Measurements from ENCODE around the gene RNF180. TPM values are rescaled to one million over a fixed set of nuclear protein-coding genes. Genes with fewer than 3 reads are reported as not detected.

RNF180 gene
- total and polyA plus RNA-seq, 2 donors (not counting 1 experiment from before 2014, with no cell fraction given) = not detected

DNA sequence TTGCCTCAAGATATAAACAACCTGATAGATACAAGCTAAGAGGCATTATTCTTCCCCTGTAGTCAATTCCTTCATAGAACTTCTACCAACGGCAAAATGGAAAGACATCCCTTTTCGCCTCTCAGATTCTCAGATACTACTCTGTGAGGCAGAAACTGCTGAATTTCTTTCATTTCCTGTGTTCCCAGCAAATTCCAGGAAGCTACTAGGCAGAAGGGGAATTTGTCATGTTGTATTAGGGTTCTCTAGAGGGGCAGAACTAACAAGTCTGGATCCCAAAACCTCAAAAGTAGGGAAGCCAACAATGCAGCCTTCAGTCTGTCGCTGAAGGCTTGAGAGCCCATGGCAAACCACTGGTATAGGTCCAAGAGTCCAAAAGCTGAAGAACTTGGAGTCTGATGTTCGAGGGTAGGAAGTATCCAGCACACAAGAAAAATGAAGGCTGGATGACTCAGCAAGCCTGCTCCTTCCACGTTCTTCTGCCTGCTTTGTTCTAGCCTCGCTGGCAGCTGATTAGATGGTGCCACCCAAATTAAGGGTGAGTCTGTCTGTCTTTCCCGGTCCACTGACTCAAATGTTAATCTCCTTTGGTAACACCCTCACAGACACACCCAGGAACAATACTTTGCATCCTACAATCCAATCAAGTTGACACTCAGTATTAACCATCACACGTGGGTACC is 15.2 kb downstream of the RNF180 start:
- no peak for ATAC-seq (ENCODE audit: low read depth)
- Histone ChIP-seq H4K20me1 (ENCODE audit: control insufficient read depth, insufficient read depth, low read length, poor library complexity, severe bottlenecking) (no peaks in the 10 kb centered on the region), H3K27ac (ENCODE audit: low read length in 2 of 2) (no peak overlapping the region), H3K4me3 (ENCODE audit: control extremely low read depth in 1 of 5, extremely low read depth in 1 of 5, insufficient read depth in 1 of 5, low read depth in 2 of 5, low read length in 4 of 5) (no peak overlapping the region), H2AFZ (ENCODE audit: insufficient read depth, low read depth, low read length, poor library complexity, severe bottlenecking) (no peak overlapping the region), H3K4me2 (replicated peaks; ENCODE audit: low read depth, low read length, poor library complexity, severe bottlenecking) (no peak overlapping the region), H3K27me3 (replicated peaks in 1 of 4; ENCODE audit: control extremely low read depth in 1 of 4, control insufficient read depth in 3 of 4, insufficient read depth in 4 of 4, low read length in 3 of 4) (no peaks in the 10 kb centered on the region), H3K79me2 (ENCODE audit: control insufficient read depth, insufficient read depth, low read length) (no peaks in the 10 kb centered on the region), H3K9ac (ENCODE audit: low read length) (no peak overlapping the region), H3K4me1 (ENCODE audit: control insufficient read depth in 2 of 2, insufficient read depth in 2 of 2, low read length in 2 of 2) (no peaks in the 10 kb centered on the region), H3K9me3 (ENCODE audit: control extremely low read depth in 1 of 3, control insufficient read depth in 2 of 3, insufficient read depth in 1 of 3, low read length in 2 of 3) (no peaks in the 10 kb centered on the region), H3K36me3 (replicated peaks in 1 of 2; ENCODE audit: control extremely low read depth in 1 of 2, control insufficient read depth in 1 of 2, extremely low read depth in 1 of 2, insufficient read depth in 2 of 2, low read length in 1 of 2) (no peaks in the 10 kb centered on the region)
- Mint-ChIP-seq H3K4me3 (no peak overlapping the region), H3K27ac (no peak overlapping the region), H3K9me3 (ENCODE audit: insufficient read depth) (peaks cover 2% of the 10 kb centered on the region), H3K4me1 (no peaks in the 10 kb centered on the region), H3K27me3 (no peaks in the 10 kb centered on the region)
- intact Hi-C loops (cut with micrococcal nuclease) = no loop called here
- ChIA-PET POLR2A (no interaction called here), CTCF (interaction anchor here (1.0 kb wide), 1 partner anchor 49 kb away, joined by 3 read pairs; no protein-coding TSS in a partner anchor)
- TF ChIP-seq CTCF (IDR thresholded peaks at IDR 0.05) (no peak), EZH2 (IDR thresholded peaks at IDR 0.05; ENCODE audit: borderline replicate concordance, insufficient read depth, low read depth, low read length, poor library complexity, severe bottlenecking) (no peak)
- 39% methylated on average over 5 of the region's 8 CpGs for WGBS (ENCODE audit: insufficient coverage)
- DNase-seq = no peak

- no peaks in the 10 kb centered on the region for H3K79me2 ChIP-seq (ENCODE audit: control insufficient read depth, insufficient read depth, low read length)
- H3K27ac ChIP-seq (ENCODE audit: low read length in 2 of 2) = no peak overlapping the region
- H3K4me2 ChIP-seq (replicated peaks; ENCODE audit: low read depth, low read length, poor library complexity, severe bottlenecking) = no peak overlapping the region
- no peaks in the 10 kb centered on the region for H3K4me1 ChIP-seq (ENCODE audit: control insufficient read depth in 2 of 2, insufficient read depth in 2 of 2, low read length in 2 of 2)
- no CpG with 5 or more reads among the region's 2 CpGs for WGBS (ENCODE audit: insufficient coverage)
- CTCF ChIA-PET = interaction anchor here (1.0 kb wide), 1 partner anchor 48 kb away, joined by 3 read pairs; no protein-coding TSS in a partner anchor
- no peaks in the 10 kb centered on the region for H4K20me1 ChIP-seq (ENCODE audit: control insufficient read depth, insufficient read depth, low read length, poor library complexity, severe bottlenecking)
- intact Hi-C loops (cut with micrococcal nuclease) = no loop called here
- TF ChIP-seq EZH2 (IDR thresholded peaks at IDR 0.05; ENCODE audit: borderline replicate concordance, insufficient read depth, low read depth, low read length, poor library complexity, severe bottlenecking) = no peak
- TF ChIP-seq CTCF (IDR thresholded peaks at IDR 0.05) = no peak
- Mint-ChIP-seq H3K4me1 (no peaks in the 10 kb centered on the region), H3K9me3 (ENCODE audit: insufficient read depth) (peaks cover 2% of the 10 kb centered on the region), H3K27me3 (no peaks in the 10 kb centered on the region), H3K4me3 (no peak overlapping the region), H3K27ac (no peak overlapping the region)
- ATAC-seq (ENCODE audit: low read depth) (no peak), DNase-seq (no peak)
- no peak overlapping the region for H3K4me3 ChIP-seq (ENCODE audit: control extremely low read depth in 1 of 5, extremely low read depth in 1 of 5, insufficient read depth in 1 of 5, low read depth in 2 of 5, low read length in 4 of 5)
- no peak overlapping the region for H2AFZ ChIP-seq (ENCODE audit: insufficient read depth, low read depth, low read length, poor library complexity, severe bottlenecking)
- no peaks in the 10 kb centered on the region for H3K36me3 ChIP-seq (replicated peaks in 1 of 2; ENCODE audit: control extremely low read depth in 1 of 2, control insufficient read depth in 1 of 2, extremely low read depth in 1 of 2, insufficient read depth in 2 of 2, low read length in 1 of 2)
- no peaks in the 10 kb centered on the region for H3K9me3 ChIP-seq (ENCODE audit: control extremely low read depth in 1 of 3, control insufficient read depth in 2 of 3, insufficient read depth in 1 of 3, low read length in 2 of 3)
- no peak overlapping the region for H3K9ac ChIP-seq (ENCODE audit: low read length)
- POLR2A ChIA-PET = no interaction called here
- no peaks in the 10 kb centered on the region for H3K27me3 ChIP-seq (replicated peaks in 1 of 4; ENCODE audit: control extremely low read depth in 1 of 4, control insufficient read depth in 3 of 4, insufficient read depth in 4 of 4, low read length in 3 of 4)
Observed at GRCh38 chr5:64181440-64181839, 15.8 kb downstream of the RNF180 start.
